ENCODE data around the gene LIAS. TPM values are rescaled to one million over a fixed set of nuclear protein-coding genes. Genes with fewer than 3 reads are reported as not detected.

The LIAS gene
- total and polyA plus RNA-seq, 4 experiments from 2014 or later: 13.2 to 24.7 (median 19.7) TPM

Small RNA genes lying within 50 kb of the gene (microRNA-seq; reads per million reads assigned to microRNA genes)
- gene MIR5591 (ENCODE audit: borderline microRNAs expressed, borderline number of aligned reads, borderline replicate concordance): not detected

Other genes starting within 250 kb of the LIAS start
- 10 to 100 TPM; 62.5 to 70.6 TPM for gene RFC1, start 92.7 kb upstream of the LIAS start, total RNA-seq
- gene RFC1, start 92.7 kb upstream of the LIAS start, polyA plus RNA-seq: 10 to 100 TPM in 1 of 2 donors, 1 to 10 TPM in 1; 6.2 to 46.2 TPM
- not detected for gene KLB, start 52.1 kb upstream of the LIAS start, total RNA-seq
- under 1 TPM in 1 of 2 donors, not detected in 1; 0.06 TPM for gene KLB, start 52.1 kb upstream of the LIAS start, polyA plus RNA-seq
- gene RPL9, start 134 bp upstream of the LIAS start, total RNA-seq: 1,000 to 10,000 TPM; 2,318 to 2,449 TPM
- gene RPL9, start 134 bp upstream of the LIAS start, polyA plus RNA-seq: 1,000 to 10,000 TPM; 2,416 to 2,913 TPM
- gene UGDH, start 68.4 kb downstream of the LIAS start, total RNA-seq: 10 to 100 TPM; 21.6 to 26.5 TPM
- gene UGDH, start 68.4 kb downstream of the LIAS start, polyA plus RNA-seq: 10 to 100 TPM; 18.5 to 34.9 TPM
- 10 to 100 TPM; 15.5 to 19.4 TPM for gene SMIM14, start 179.8 kb downstream of the LIAS start, total RNA-seq
- gene SMIM14, start 179.8 kb downstream of the LIAS start, polyA plus RNA-seq: 10 to 100 TPM; 36.8 to 54.4 TPM
- 10 to 100 TPM; 45.0 to 51.2 TPM for gene UBE2K, start 239.1 kb downstream of the LIAS start, total RNA-seq
- 10 to 100 TPM; 53.9 to 79.5 TPM for gene UBE2K, start 239.1 kb downstream of the LIAS start, polyA plus RNA-seq